Right kidney (tissue), 1 donor: ENCODE measurements around the gene ATRN.

Experiments used
- DNase-seq: peaks from one replicate; pipeline ENCODE4 v3.0.0-alpha.2; 2016

The ATRN gene

GRCh38 chr20:3674995-3675900 lies 204.4 kb downstream of the ATRN start:
- DNase-seq = no peak

- DNase-seq = no peak
Measured at GRCh38 chr20:3677733-3678132, 206.9 kb downstream of the ATRN start.

- no peak for DNase-seq
Measured at GRCh38 chr20:3678198-3678597, 207.4 kb downstream of the ATRN start.

GRCh38 chr20:3678856-3679720 lies 208.3 kb downstream of the ATRN start:
- DNase-seq = no peak

GRCh38 chr20:3679749-3680700 lies 209.2 kb downstream of the ATRN start:
- no peak for DNase-seq

GRCh38 chr20:3680701-3681351 lies 210.0 kb downstream of the ATRN start:
- DNase-seq = no peak

GRCh38 chr20:3681352-3681930 lies 210.6 kb downstream of the ATRN start:
- no peak for DNase-seq

- peak; percentile 65 for DNase-seq
Measured at GRCh38 chr20:3681931-3682781, 211.3 kb downstream of the ATRN start, which contains the start of gene ADAM33. Gene ADAM33 (minus strand): TSS chr20:3682010. CDS start chr20:3682004, 6 bp downstream.

GRCh38 chr20:3685341-3685740 lies 214.5 kb downstream of the ATRN start:
- no peak for DNase-seq

- no peak for DNase-seq
Measured at GRCh38 chr20:3686421-3686820, 215.6 kb downstream of the ATRN start.

- DNase-seq = no peak
Measured at GRCh38 chr20:3686867-3687321, 216.1 kb downstream of the ATRN start.

- no peak for DNase-seq
Measured at GRCh38 chr20:3687655-3688054, 216.8 kb downstream of the ATRN start.

- DNase-seq = no peak
Measured at GRCh38 chr20:3689978-3690377, 219.2 kb downstream of the ATRN start.

- DNase-seq = no peak
Measured at GRCh38 chr20:3690413-3690812, 219.6 kb downstream of the ATRN start.

GRCh38 chr20:3691306-3691705 lies 220.5 kb downstream of the ATRN start:
- no peak for DNase-seq

- DNase-seq = no peak
Measured at GRCh38 chr20:3691897-3692296, 221.1 kb downstream of the ATRN start.

- no peak for DNase-seq
Measured at GRCh38 chr20:3692706-3693294, 222.0 kb downstream of the ATRN start.

- no peak for DNase-seq
Measured at GRCh38 chr20:3693376-3693775, 222.6 kb downstream of the ATRN start.

- DNase-seq = no peak
Measured at GRCh38 chr20:3694864-3695263, 224.0 kb downstream of the ATRN start.

- DNase-seq = no peak
Measured at GRCh38 chr20:3696200-3696599, 225.4 kb downstream of the ATRN start.
